Measurements from ENCODE around the gene MTA1. TPM values are rescaled to one million over a fixed set of nuclear protein-coding genes. Genes with fewer than 3 reads are reported as not detected.

The MTA1 gene
- total and polyA plus RNA-seq, 10 of the 15 experiments (the other 5 are each of a cell fraction or from before 2014, with no cell fraction given) = 0.14 to 162 (median 30.6) TPM

DNA sequence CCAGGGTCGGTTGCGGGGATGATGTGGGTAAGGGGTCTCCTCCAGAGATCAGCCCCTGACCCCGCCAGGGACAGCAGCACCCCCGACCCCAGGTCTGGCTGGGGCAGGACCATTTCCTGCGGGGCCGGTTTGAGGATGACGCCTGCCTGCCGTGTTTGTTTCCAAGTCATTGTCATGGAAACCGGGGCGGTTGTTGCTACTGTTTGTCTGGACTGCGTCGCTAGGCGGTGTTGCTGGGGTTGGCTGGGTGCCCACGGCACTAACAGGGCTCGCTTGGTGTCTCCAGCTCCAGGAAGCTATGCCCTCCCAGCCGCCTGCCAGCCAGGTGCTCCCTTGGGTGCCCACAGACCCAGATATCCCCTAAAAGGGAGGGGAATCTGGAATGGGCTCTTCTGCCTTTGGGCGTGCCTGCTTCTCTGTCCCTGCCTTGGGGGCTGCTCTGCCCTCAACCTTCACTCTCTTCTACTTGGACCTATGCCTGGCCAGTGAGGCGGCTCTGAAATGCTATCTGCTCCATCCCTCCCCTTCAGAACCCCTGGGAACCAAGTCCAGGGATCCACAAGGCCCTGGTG, 62.3 kb downstream of the MTA1 start (continued):
- TF ChIP-seq, protein P1, sequence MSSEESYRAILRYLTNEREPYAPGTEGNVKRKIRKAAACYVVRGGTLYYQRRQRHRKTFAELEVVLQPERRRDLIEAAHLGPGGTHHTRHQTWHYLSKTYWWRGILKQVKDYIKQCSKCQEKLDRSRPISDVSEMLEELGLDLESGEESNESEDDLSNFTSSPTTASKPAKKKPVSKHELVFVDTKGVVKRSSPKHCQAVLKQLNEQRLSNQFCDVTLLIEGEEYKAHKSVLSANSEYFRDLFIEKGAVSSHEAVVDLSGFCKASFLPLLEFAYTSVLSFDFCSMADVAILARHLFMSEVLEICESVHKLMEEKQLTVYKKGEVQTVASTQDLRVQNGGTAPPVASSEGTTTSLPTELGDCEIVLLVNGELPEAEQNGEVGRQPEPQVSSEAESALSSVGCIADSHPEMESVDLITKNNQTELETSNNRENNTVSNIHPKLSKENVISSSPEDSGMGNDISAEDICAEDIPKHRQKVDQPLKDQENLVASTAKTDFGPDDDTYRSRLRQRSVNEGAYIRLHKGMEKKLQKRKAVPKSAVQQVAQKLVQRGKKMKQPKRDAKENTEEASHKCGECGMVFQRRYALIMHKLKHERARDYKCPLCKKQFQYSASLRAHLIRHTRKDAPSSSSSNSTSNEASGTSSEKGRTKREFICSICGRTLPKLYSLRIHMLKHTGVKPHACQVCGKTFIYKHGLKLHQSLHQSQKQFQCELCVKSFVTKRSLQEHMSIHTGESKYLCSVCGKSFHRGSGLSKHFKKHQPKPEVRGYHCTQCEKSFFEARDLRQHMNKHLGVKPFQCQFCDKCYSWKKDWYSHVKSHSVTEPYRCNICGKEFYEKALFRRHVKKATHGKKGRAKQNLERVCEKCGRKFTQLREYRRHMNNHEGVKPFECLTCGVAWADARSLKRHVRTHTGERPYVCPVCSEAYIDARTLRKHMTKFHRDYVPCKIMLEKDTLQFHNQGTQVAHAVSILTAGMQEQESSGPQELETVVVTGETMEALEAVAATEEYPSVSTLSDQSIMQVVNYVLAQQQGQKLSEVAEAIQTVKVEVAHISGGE (CRISPR knock-in tag; IDR thresholded peaks at IDR 0.05) = no peak
- 0 out of 2 replicates have a peak, but pooled peaks have one; percentile 26 for TF ChIP-seq GATAD2B (conservative IDR thresholded peaks at IDR 0.05; ENCODE audit: low read depth)
- TF ChIP-seq CREM (IDR thresholded peaks at IDR 0.05; ENCODE audit: low read depth) = peak; percentile 35; the same call in 1 of the 2 replicates
- no peak for TF ChIP-seq ZNF274 (IDR thresholded peaks at IDR 0.05; ENCODE audit: insufficient read depth, insufficient read length)
- no peak for TF ChIP-seq SMARCA5 (IDR thresholded peaks at IDR 0.05)
- peak; percentile 60 for TF ChIP-seq KLF5 (IDR thresholded peaks at IDR 0.05; ENCODE audit: partially characterized antibody)
- TF ChIP-seq KAT2A (conservative IDR thresholded peaks at IDR 0.05; ENCODE audit: control insufficient read depth, low read depth, low read length) = no peak
- peak; percentile 86 for TF ChIP-seq MXI1 (IDR thresholded peaks at IDR 0.05; ENCODE audit: low read depth, low read length)
- TF ChIP-seq, protein P2, sequence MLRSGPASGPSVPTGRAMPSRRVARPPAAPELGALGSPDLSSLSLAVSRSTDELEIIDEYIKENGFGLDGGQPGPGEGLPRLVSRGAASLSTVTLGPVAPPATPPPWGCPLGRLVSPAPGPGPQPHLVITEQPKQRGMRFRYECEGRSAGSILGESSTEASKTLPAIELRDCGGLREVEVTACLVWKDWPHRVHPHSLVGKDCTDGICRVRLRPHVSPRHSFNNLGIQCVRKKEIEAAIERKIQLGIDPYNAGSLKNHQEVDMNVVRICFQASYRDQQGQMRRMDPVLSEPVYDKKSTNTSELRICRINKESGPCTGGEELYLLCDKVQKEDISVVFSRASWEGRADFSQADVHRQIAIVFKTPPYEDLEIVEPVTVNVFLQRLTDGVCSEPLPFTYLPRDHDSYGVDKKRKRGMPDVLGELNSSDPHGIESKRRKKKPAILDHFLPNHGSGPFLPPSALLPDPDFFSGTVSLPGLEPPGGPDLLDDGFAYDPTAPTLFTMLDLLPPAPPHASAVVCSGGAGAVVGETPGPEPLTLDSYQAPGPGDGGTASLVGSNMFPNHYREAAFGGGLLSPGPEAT (IDR thresholded peaks at IDR 0.05; ENCODE audit: low read depth) = peak; percentile 11; the same call in 1 of the 2 replicates
